Activated CD4-positive, alpha-beta T cell treated with anti-CD3 and anti-CD28 coated beads, Interleukin-2, Interleukin-6, amounts not matched to agents 100 ng/mL and 50 ng/mL, durations not matched to agents 16 hours and 8 hours (primary cell): ENCODE data around the gene DNAH10.

ENCODE experiments used
- DNase-seq: peaks from one replicate; pipeline ENCODE4 v3.0.0-alpha.2; 2020

DNAH10 gene

GRCh38 chr12:123950476-123951349, 188.6 kb downstream of the DNAH10 start:
- DNase-seq = no peak

GRCh38 chr12:123951467-123951866, 189.4 kb downstream of the DNAH10 start:
- no peak for DNase-seq

- DNase-seq = no peak
Observed at GRCh38 chr12:123952037-123952436, 189.9 kb downstream of the DNAH10 start.

GRCh38 chr12:123954647-123955350, 192.7 kb downstream of the DNAH10 start:
- no peak for DNase-seq

GRCh38 chr12:123956249-123956648, 194.1 kb downstream of the DNAH10 start:
- DNase-seq = no peak

- DNase-seq = no peak
Observed at GRCh38 chr12:123957196-123957595, 195.1 kb downstream of the DNAH10 start.

GRCh38 chr12:123958462-123958861, 196.4 kb downstream of the DNAH10 start:
- no peak for DNase-seq

GRCh38 chr12:123958876-123959275, 196.8 kb downstream of the DNAH10 start:
- DNase-seq = no peak

- DNase-seq = no peak
Observed at GRCh38 chr12:123960029-123960735, 198.1 kb downstream of the DNAH10 start.

GRCh38 chr12:123960856-123961255, 198.8 kb downstream of the DNAH10 start:
- DNase-seq = no peak

GRCh38 chr12:123961585-123962345, 199.7 kb downstream of the DNAH10 start:
- no peak for DNase-seq

- no peak for DNase-seq
Observed at GRCh38 chr12:123962513-123962912, 200.4 kb downstream of the DNAH10 start.

- DNase-seq = no peak
Observed at GRCh38 chr12:123963821-123964220, 201.7 kb downstream of the DNAH10 start.

- DNase-seq = no peak
Observed at GRCh38 chr12:123965382-123965781, 203.3 kb downstream of the DNAH10 start.

GRCh38 chr12:123966596-123966995, 204.5 kb downstream of the DNAH10 start:
- DNase-seq = no peak

GRCh38 chr12:123967121-123967586, 205.1 kb downstream of the DNAH10 start:
- no peak for DNase-seq

- no peak for DNase-seq
Observed at GRCh38 chr12:123971449-123971769, 209.3 kb downstream of the DNAH10 start.

GRCh38 chr12:123971770-123972456, 209.8 kb downstream of the DNAH10 start:
- DNase-seq = peak; percentile 43

GRCh38 chr12:123972457-123973401, 210.6 kb downstream of the DNAH10 start, which contains the start of the genes CCDC92 and ZNF664:
Gene CCDC92 (minus strand): TSS chr12:123972831. CDS start chr12:123944305, 28,526 bp downstream.
Gene ZNF664 (plus strand): TSS chr12:123973215. CDS start chr12:124012145, 38,930 bp downstream.
- peak; percentile 96 for DNase-seq

GRCh38 chr12:123973552-123974341, 211.6 kb downstream of the DNAH10 start:
- peak; percentile 18 for DNase-seq
